ENCODE data around the gene CSK.

CSK gene

DNA sequence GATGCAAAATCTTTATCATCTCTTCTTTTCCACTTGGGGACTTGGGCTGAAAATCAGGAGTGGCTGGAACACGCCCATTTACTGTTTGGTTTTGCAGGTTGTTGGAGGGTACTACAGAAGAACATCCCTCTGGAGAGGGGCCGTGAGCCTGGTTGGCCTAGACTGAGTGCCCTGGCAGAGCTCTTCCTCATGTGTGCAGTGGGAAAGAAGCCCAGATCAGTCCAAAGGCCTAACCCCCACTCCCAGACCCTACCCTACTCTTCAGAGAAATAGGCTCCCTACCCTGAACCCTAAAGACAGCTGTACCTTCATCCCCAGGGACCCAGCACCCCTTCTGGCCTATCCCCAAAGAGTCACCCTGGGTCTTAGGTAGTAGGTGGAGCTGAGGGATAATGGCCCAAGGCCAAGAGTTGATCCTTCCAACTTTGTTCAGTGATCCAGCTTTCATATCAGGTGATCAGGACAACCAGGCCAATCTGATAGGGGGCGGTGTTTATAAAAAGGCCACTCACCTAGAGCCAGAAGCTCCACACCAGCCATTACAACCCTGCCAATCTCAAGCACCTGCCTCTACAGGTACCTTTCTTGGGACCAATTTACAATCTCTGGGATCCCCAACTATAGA, 33.4 kb upstream of the CSK start, which contains the start of gene CYP1A2:
Gene CYP1A2 (plus strand): TSS at position 524 of the 625 bp plus-strand sequence. CDS start 894 bp downstream, outside the sequence.
- H2AFZ ChIP-seq (ENCODE audit: low read length), result no peak within 1 kb of the TSS
- no peak within 1 kb of the TSS for H3K4me3 ChIP-seq (ENCODE audit: low read length, poor library complexity, severe bottlenecking)
- no peaks in the 10 kb centered on the region for H3K36me3 ChIP-seq (ENCODE audit: insufficient read depth, low read length)
- H3K27me3 ChIP-seq (ENCODE audit: insufficient read depth, low read length, poor library complexity, severe bottlenecking), result no peaks in the 10 kb centered on the region
- no peaks in the 10 kb centered on the region for H3K9me3 ChIP-seq (ENCODE audit: insufficient read depth, low read depth, low read length)
- no peak within 1 kb of the TSS for H3K9ac ChIP-seq (ENCODE audit: low read depth, low read length, poor library complexity, severe bottlenecking)
- no peaks in the 10 kb centered on the region for H4K20me1 ChIP-seq (ENCODE audit: insufficient read depth, low read length, poor library complexity, severe bottlenecking)
- no peaks in the 10 kb centered on the region for H3K9me2 ChIP-seq (replicated peaks; ENCODE audit: low read depth, low read length)
- H3K4me2 ChIP-seq (ENCODE audit: low read depth, low read length, poor library complexity, severe bottlenecking), result no peak within 1 kb of the TSS
- no peaks in the 10 kb centered on the region for H3K4me1 ChIP-seq (ENCODE audit: insufficient read depth, low read length, poor library complexity, severe bottlenecking)
- H3K79me2 ChIP-seq (ENCODE audit: insufficient read depth, low read length), result no peaks in the 10 kb centered on the region
- H3F3A ChIP-seq (ENCODE audit: low read depth), result no peaks in the 10 kb centered on the region
- TF ChIP-seq EZH2phosphoT487 (IDR thresholded peaks at IDR 0.05; ENCODE audit: borderline replicate concordance) (no peak), CTCF (conservative IDR thresholded peaks at IDR 0.05; ENCODE audit: low read length) (no peak)

DNA sequence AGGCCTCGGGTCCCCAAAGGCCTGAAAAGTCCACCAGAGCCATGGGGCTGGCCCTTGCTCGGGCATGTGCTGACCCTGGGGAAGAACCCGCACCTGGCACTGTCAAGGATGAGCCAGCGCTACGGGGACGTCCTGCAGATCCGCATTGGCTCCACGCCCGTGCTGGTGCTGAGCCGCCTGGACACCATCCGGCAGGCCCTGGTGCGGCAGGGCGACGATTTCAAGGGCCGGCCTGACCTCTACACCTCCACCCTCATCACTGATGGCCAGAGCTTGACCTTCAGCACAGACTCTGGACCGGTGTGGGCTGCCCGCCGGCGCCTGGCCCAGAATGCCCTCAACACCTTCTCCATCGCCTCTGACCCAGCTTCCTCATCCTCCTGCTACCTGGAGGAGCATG, 32.0 kb upstream of the CSK start:
- Histone ChIP-seq H3K4me2 (ENCODE audit: low read depth, low read length, poor library complexity, severe bottlenecking) (no peak overlapping the region), H3K4me3 (ENCODE audit: low read length, poor library complexity, severe bottlenecking) (no peak overlapping the region), H3K9me3 (ENCODE audit: insufficient read depth, low read depth, low read length) (no peaks in the 10 kb centered on the region), H3K27me3 (ENCODE audit: insufficient read depth, low read length, poor library complexity, severe bottlenecking) (no peaks in the 10 kb centered on the region), H2AFZ (ENCODE audit: low read length) (no peak overlapping the region), H3K79me2 (ENCODE audit: insufficient read depth, low read length) (no peaks in the 10 kb centered on the region), H3K4me1 (ENCODE audit: insufficient read depth, low read length, poor library complexity, severe bottlenecking) (no peaks in the 10 kb centered on the region), H4K20me1 (ENCODE audit: insufficient read depth, low read length, poor library complexity, severe bottlenecking) (no peaks in the 10 kb centered on the region), H3K9me2 (replicated peaks; ENCODE audit: low read depth, low read length) (no peaks in the 10 kb centered on the region), H3K9ac (ENCODE audit: low read depth, low read length, poor library complexity, severe bottlenecking) (no peak overlapping the region), H3F3A (ENCODE audit: low read depth) (no peaks in the 10 kb centered on the region), H3K36me3 (ENCODE audit: insufficient read depth, low read length) (no peaks in the 10 kb centered on the region)
- TF ChIP-seq EZH2phosphoT487 (IDR thresholded peaks at IDR 0.05; ENCODE audit: borderline replicate concordance) (no peak), CTCF (conservative IDR thresholded peaks at IDR 0.05; ENCODE audit: low read length) (no peak)

- no peak for TF ChIP-seq CTCF (conservative IDR thresholded peaks at IDR 0.05; ENCODE audit: low read length)
- no peak for TF ChIP-seq EZH2phosphoT487 (IDR thresholded peaks at IDR 0.05; ENCODE audit: borderline replicate concordance)
- H3F3A ChIP-seq (ENCODE audit: low read depth), result no peaks in the 10 kb centered on the region
- H3K9me2 ChIP-seq (replicated peaks; ENCODE audit: low read depth, low read length), result no peaks in the 10 kb centered on the region
- no peaks in the 10 kb centered on the region for H3K27me3 ChIP-seq (ENCODE audit: insufficient read depth, low read length, poor library complexity, severe bottlenecking)
- H4K20me1 ChIP-seq (ENCODE audit: insufficient read depth, low read length, poor library complexity, severe bottlenecking), result no peaks in the 10 kb centered on the region
- no peaks in the 10 kb centered on the region for H3K9me3 ChIP-seq (ENCODE audit: insufficient read depth, low read depth, low read length)
- H3K4me1 ChIP-seq (ENCODE audit: insufficient read depth, low read length, poor library complexity, severe bottlenecking), result no peaks in the 10 kb centered on the region
- H3K4me2 ChIP-seq (ENCODE audit: low read depth, low read length, poor library complexity, severe bottlenecking), result no peak overlapping the region
- no peak overlapping the region for H3K4me3 ChIP-seq (ENCODE audit: low read length, poor library complexity, severe bottlenecking)
- H2AFZ ChIP-seq (ENCODE audit: low read length), result no peak overlapping the region
- no peak overlapping the region for H3K9ac ChIP-seq (ENCODE audit: low read depth, low read length, poor library complexity, severe bottlenecking)
- H3K36me3 ChIP-seq (ENCODE audit: insufficient read depth, low read length), result no peaks in the 10 kb centered on the region
- H3K79me2 ChIP-seq (ENCODE audit: insufficient read depth, low read length), result no peaks in the 10 kb centered on the region
These were observed 31.1 kb upstream of the CSK start for GRCh38 chr15:74750751-74751150.
